NCI-H2107 treated with DMSO at 0.1 percent for 48 hours (cell line): Measurements from ENCODE around the gene MAP2K3.
"Not testable (repeated sequence)": the region's sequence is repeated elsewhere in the genome, so short reads cannot be mapped to it uniquely, and the experiment has no call there.

Source experiments
- DNase-seq: peaks from one replicate; lab custom pipeline; 2025; ENCODE audit not compliant: unreplicated experiment; lab: John Stamatoyannopoulos, UW

The MAP2K3 gene

GRCh38 chr17:21350495-21350894 lies 66.0 kb downstream of the MAP2K3 start:
- not testable (repeated sequence) for DNase-seq

GRCh38 chr17:21351366-21352065 lies 67.0 kb downstream of the MAP2K3 start:
- no peak for DNase-seq

GRCh38 chr17:21352221-21352980 lies 67.9 kb downstream of the MAP2K3 start:
- DNase-seq: no peak

GRCh38 chr17:21352981-21353265 lies 68.4 kb downstream of the MAP2K3 start:
- DNase-seq: no peak

- no peak for DNase-seq
Observed at GRCh38 chr17:21353326-21354010, 69.0 kb downstream of the MAP2K3 start.

- no peak for DNase-seq
Observed at GRCh38 chr17:21354796-21355385, 70.4 kb downstream of the MAP2K3 start.

GRCh38 chr17:21355586-21355985 lies 71.1 kb downstream of the MAP2K3 start:
- no peak for DNase-seq

GRCh38 chr17:21356537-21357127 lies 72.1 kb downstream of the MAP2K3 start:
- no peak for DNase-seq

- DNase-seq: no peak
Observed at GRCh38 chr17:21357281-21357680, 72.8 kb downstream of the MAP2K3 start.

- no peak for DNase-seq
Observed at GRCh38 chr17:21357696-21358656, 73.5 kb downstream of the MAP2K3 start.

GRCh38 chr17:21358682-21359482 lies 74.4 kb downstream of the MAP2K3 start:
- DNase-seq: no peak

- no peak for DNase-seq
Observed at GRCh38 chr17:21359483-21359840, 75.0 kb downstream of the MAP2K3 start.

- DNase-seq: no peak
Observed at GRCh38 chr17:21360048-21360447, 75.5 kb downstream of the MAP2K3 start.

GRCh38 chr17:21361020-21361809 lies 76.7 kb downstream of the MAP2K3 start:
- DNase-seq: no peak

- no peak for DNase-seq
Observed at GRCh38 chr17:21362331-21362931, 77.9 kb downstream of the MAP2K3 start.

- DNase-seq: no peak
Observed at GRCh38 chr17:21363776-21364642, 79.5 kb downstream of the MAP2K3 start.
